Testis (tissue), 2 donors: ENCODE data around the gene TMEM198.

ENCODE experiments used
- CTCF ChIP-seq, 3 experiments: fragments of 450-650 bp in 2 of 3; fragments of 200-600 bp in 1 of 3; sonication (generic) in 1 of 3; IDR thresholded peaks; one replicate each; pipeline ENCODE4 v1.5.1; 2016 to 2019; ENCODE audit warnings: antibody characterized with exemption in 3 of 3, mild to moderate bottlenecking in 2 of 3, moderate library complexity in 1 of 3
- POLR2A ChIP-seq: fragments of 450-650 bp; IDR thresholded peaks from one replicate; pipeline ENCODE4 v1.6.1; 2017; ENCODE audit warnings: antibody characterized with exemption, mild to moderate bottlenecking, moderate library complexity

- TF ChIP-seq CTCF (IDR thresholded peaks at IDR 0.05): no peak
- TF ChIP-seq POLR2A: no peak
Measured at GRCh38 chr2:219547621-219548020, 3.8 kb downstream of the TMEM198 start.
